GM10266 (cell line): ENCODE measurements around the gene FADS3.

Source experiments
- DNase-seq: peaks from one replicate; pipeline ENCODE4 v3.0.0; 2012; ENCODE audit errors: extremely low spot score
- CTCF ChIP-seq: IDR thresholded peaks from 2 replicates; pipeline ENCODE4 v1.5.1; 2012; ENCODE audit warnings: mild to moderate bottlenecking, low read depth; ENCODE audit not compliant: control insufficient read depth, insufficient read depth; ENCODE audit errors: missing control alignments

The FADS3 gene

GRCh38 chr11:61853698-61854169, 37.6 kb downstream of the FADS3 start:
- no peak for TF ChIP-seq CTCF
- no peak for DNase-seq

GRCh38 chr11:61851900-61852295, 39.4 kb downstream of the FADS3 start:
- TF ChIP-seq CTCF: no peak
- no peak for DNase-seq

GRCh38 chr11:61851113-61851899, 40.0 kb downstream of the FADS3 start:
- no peak for TF ChIP-seq CTCF
- DNase-seq: no peak

GRCh38 chr11:61850687-61851086, 40.7 kb downstream of the FADS3 start:
- DNase-seq: no peak
- TF ChIP-seq CTCF: no peak

GRCh38 chr11:61848631-61849030, 42.7 kb downstream of the FADS3 start:
- TF ChIP-seq CTCF: no peak
- no peak for DNase-seq

- no peak for DNase-seq
- TF ChIP-seq CTCF: no peak
These were observed 43.3 kb downstream of the FADS3 start for GRCh38 chr11:61847914-61848581.
